GM19351 (cell line): ENCODE data around the gene APOBEC3G.

Source experiments
- ATAC-seq: cut with Tn5 transposase; IDR thresholded peaks from one replicate; pipeline ENCODE4 v1.9.1; 2021; ENCODE audit warnings: mild to moderate bottlenecking, moderate library complexity; ENCODE audit not compliant: unreplicated experiment

Gene APOBEC3G

DNA sequence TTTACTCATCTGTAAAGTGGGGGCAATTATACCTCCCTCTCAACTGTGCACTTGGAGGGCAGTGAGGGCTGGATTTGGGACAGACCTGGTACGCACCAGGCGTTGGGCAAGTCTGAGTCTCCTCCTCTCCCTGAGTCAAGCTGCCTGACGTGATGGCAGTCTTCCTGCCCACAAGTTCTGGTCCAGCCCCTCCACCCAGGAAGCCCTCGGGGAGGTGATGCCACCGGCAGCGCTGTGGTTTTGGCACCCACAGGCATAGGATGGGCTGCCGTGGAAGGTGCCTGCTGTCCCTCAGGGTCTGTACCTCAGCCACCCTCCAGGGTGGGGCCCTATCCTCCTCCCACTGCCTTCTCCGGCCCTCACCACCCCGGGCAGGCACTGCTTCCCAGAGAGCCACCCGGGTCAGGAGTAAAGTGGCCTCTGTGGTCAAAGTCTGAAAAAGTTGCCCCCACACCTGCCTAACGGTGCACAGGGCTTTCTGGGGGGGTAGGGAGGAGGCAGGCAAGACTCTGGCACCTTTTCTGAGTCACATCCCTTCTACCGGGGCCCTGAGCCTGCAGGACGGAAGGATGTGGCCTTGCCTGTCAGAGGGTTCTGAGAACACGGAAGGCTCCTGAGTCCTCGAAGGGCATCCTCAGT is 13.5 kb downstream of the APOBEC3G start:
- no peak for ATAC-seq

- no peak for ATAC-seq
Measured at GRCh38 chr22:39091126-39092081, 14.3 kb downstream of the APOBEC3G start.

GRCh38 chr22:39092111-39092862 is 15.2 kb downstream of the APOBEC3G start:
- ATAC-seq = no peak

- ATAC-seq = no peak
Measured at GRCh38 chr22:39094717-39095389, 17.8 kb downstream of the APOBEC3G start.

- ATAC-seq = no peak
Measured at GRCh38 chr22:39095971-39096370, 18.9 kb downstream of the APOBEC3G start.

- no peak for ATAC-seq
Measured at GRCh38 chr22:39097098-39098020, 20.3 kb downstream of the APOBEC3G start, which contains the start of gene APOBEC3H. Gene APOBEC3H, plus strand, starts transcription at chr22:39097244. Its CDS starts 3,035 bp downstream, at chr22:39100279.

- ATAC-seq = no peak
Measured at GRCh38 chr22:39098026-39098425, 21.0 kb downstream of the APOBEC3G start.

DNA sequence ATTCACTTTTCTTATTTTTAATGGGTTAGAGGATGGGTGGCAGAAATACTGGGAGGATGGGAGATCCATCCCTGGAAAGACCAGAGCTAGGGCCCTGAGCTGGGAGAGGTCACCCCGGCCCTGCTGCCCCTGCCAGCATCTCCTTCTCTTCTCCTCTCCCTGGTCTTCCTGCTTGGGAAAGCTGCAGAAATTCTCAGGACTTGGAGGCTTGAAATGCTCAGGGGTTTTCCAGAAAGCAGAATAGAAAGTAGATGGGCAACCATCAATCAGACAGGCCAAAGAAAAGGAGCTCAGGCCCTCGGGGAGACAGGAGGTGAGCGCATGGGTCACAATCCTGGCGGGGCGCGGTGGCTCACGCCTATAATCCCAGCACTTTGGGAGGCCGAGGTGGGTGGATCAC is 21.5 kb downstream of the APOBEC3G start:
- ATAC-seq = no peak

- no peak for ATAC-seq
Measured at GRCh38 chr22:39101226-39101625, 24.2 kb downstream of the APOBEC3G start.

DNA sequence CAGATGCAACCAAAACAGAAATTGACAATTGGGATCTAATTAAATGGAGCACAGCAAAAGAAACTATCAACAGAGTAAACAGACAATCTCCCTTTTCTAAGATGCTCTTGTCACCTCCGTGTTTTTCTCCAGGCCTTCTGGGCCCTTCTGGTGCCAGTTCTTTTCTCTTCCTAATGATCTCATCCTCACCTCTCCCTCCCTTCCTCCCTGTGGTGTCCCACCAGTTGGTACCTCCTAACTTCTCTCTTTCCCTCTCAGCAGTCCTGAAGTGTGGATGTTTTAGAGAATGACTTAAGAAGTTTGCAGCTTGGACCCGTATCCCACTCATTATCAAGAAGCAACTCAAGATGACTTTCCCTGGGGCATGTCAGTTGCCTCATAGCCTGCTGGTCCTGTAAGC is 26.4 kb downstream of the APOBEC3G start:
- ATAC-seq = no peak

GRCh38 chr22:39106326-39106725 is 29.3 kb downstream of the APOBEC3G start:
- ATAC-seq = no peak

DNA sequence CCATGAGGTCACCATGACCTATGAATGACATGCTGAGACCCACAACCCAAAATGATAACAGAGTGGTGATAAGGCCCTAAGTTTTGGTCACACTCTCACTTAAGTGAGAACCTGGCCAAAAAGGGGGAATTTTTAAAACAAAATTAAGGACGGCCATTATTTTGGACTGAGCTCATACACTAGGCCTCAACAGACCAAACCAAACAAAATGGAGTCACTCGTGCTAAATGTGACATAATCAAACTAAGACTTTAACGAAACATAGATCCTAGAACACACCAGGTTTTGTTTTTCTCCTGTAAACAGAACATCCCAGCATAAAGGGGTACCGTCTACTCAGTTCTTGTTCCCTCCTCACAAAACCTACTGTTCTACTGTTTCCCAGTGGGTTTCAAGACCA is 31.4 kb downstream of the APOBEC3G start:
- no peak for ATAC-seq

DNA sequence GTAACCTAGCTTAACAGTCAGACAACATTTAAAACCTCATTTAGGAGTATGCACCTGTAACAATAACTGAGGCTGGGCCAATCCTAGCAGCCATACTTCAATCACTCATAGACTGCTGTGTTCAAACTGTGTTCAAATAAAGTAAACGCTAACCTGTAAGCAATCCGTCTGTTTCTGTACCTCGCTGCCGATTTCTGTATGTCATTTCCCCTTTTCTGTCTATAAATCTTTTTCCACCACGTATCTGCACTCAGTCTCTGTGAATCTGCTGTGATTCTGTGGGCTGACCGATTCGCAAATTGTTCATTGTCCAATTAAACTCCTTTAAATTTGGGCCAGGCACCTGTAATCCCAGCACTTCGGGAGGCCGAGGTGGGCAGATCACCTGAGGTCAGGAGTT is 32.3 kb downstream of the APOBEC3G start:
- no peak for ATAC-seq

- ATAC-seq = no peak
Measured at GRCh38 chr22:39110631-39111561, 33.8 kb downstream of the APOBEC3G start.

DNA sequence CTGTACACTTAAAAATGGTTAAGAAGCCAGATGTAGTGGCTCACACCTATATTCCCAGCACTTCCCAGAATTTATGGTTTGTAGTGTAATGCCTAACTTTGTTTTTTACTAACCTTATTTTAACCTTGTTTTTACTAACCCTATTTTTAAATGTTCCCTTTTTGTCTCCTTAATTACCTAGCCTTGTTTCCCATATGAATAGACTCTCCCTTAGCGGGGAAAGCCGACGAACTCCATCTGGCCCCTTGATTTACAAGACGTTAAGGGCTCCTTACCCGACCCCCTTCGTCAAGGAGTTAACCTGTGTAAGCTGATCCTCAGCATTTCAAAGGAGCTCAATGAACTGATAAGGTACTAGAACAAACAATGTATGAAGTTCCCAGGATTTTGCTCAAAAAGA is 37.0 kb downstream of the APOBEC3G start:
- no peak for ATAC-seq

- ATAC-seq = no peak
Measured at GRCh38 chr22:39115570-39115969, 38.5 kb downstream of the APOBEC3G start.

DNA sequence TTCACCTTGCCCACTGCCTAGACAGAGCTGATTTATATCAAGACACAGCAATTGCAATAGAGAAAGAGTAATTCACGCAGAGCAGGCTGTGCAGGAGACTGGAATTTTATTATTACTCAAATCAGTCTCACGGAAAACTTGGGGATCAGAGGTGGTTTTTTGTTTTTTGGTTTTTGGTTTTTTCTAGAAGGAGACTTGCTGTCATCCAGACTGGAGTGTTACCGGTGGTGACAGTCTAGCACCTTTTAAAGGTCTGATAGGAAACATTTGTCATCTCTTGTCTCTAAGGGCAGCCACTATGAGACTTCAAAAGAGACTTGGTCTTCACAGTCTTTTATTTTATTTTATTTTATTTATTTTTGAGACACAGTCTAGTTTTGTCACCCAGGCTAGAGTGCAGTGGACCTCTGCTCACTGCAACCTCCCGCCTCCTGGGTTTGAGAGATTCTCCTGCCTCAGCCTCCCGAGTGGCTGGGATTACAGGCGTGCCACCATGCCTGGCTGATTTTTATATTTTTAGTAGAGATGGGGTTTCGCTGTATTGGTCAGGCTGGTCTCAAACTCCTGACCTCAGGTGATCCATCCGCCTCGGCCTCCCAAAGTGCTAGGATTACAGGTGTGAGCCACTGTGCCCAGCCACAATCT is 39.0 kb downstream of the APOBEC3G start:
- no peak for ATAC-seq

DNA sequence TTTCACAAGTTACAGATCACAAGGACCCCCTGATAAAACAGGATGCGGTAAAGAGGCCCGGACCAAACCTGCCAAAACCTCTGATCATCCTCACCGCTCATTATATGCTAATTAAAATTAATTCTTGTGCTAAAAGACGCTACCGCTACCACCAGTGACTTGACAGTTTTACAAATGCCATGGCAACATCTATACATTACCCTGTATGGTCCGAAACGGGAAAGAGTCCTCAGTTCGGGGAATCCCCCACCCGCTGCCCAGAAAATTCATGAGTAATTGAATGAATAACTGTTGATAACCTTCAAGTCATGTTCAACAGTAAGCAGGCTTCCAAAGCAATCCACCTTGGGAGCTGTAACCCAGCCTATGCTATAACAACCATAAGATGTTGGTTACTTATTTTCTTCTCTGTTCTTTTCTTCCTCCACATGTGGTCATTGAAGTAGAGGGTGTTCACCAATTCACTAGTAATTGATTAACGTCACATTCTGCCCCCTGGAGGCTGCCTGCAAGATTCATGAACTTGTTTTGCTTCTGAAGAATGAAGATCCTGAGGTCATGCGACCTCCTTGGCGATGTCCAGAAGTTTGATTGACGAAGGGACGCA is 40.6 kb downstream of the APOBEC3G start:
- ATAC-seq = no peak
